Right lobe of liver (tissue), 4 donors: ENCODE results near the gene SMIM23.

ENCODE experiments used
- CTCF ChIP-seq, 4 donors: fragments of 200-600 bp in 3 of 4; fragments of 450-650 bp in 1 of 4; IDR thresholded peaks; one replicate each; pipeline versions ENCODE4 v1.5.1 to v1.8.0; 2016 to 2022; ENCODE audit warnings: antibody characterized with exemption in 4 of 4, mild to moderate bottlenecking in 2 of 4
- POLR2A ChIP-seq: fragments of 450-650 bp; IDR thresholded peaks from one replicate; pipeline ENCODE4 v1.6.1; 2017; ENCODE audit warnings: antibody characterized with exemption, mild to moderate bottlenecking
- donor health status: DM: no; HTN: no; CAD: no.
- donor health status: DM: no; HTN: no; CAD: no.
- donor health status: DM: no; HTN: yes; CAD: no.

GRCh38 chr5:171762903-171763302 lies 22.7 kb upstream of the SMIM23 start:
- TF ChIP-seq CTCF (IDR thresholded peaks at IDR 0.05): no peak
- TF ChIP-seq POLR2A: no peak
